HG02840 (cell line): ENCODE results near the gene ERG.

ENCODE experiments used
- ATAC-seq: cut with Tn5 transposase; IDR thresholded peaks from one replicate; pipeline ENCODE4 v1.9.1; 2021; ENCODE audit warnings: mild to moderate bottlenecking, moderate library complexity, moderate number of reproducible peaks; ENCODE audit not compliant: unreplicated experiment, low FRiP score

The ERG gene

DNA sequence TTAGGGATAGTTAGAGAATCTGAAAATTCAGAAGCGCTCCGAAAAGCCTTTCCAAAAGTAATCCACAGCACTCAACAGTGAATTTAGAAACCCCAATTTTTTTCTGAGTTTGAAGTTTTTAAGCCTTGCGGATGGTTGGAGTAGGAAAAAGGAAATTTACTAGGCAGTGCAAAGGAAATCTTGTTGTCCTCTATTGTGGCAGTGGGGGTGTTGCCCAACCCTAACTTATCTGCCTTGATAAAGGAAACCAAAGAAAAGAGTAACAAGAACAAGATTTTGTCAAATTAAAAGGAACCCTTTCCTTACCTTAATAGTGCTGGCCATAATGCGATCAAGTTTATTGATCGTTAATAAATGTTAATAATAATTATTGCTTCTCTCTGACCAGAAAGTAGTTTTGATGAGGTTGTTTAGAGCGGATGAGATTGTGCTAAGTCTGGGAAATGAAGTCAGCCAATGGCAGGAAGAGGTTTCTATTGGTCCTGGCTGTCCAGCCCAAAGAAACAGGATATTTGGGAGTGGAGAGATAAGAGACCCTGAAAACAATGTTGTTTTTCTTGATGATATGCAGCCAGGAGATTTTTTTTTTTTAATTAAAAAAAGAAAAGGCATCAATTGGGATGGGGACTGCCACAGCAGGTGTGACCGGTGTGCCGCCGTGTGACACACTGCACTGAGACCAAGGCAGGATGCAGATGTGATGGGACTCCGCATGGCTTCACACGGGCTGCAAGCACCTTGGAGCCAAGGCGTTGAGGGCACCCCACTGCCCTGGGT lies at the start of gene ERG:
Gene ERG, minus strand, starts transcription at position 421 of the 777 bp plus-strand sequence. Its CDS starts 97 bp downstream, at position 324.
- no peak for ATAC-seq

DNA sequence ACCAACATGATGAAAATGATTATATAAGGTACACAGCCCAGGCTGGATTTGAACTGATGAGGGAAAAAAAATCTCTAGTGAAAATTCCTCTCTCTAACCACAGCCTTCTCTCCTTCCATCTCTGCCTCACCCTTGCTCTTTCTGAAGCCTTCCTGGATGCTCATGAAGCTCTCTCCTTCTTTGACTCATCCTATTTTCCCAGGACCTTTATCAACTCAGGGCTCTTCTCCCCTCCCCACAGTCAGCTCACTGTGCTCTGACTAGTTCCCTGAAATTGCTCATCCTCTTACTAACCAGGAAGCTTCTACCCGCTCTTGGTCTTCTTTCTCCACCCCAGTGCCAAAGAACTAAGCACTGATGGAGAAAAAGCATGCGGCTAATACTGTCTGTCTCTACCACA lies 46.4 kb upstream of the ERG start:
- no peak for ATAC-seq

DNA sequence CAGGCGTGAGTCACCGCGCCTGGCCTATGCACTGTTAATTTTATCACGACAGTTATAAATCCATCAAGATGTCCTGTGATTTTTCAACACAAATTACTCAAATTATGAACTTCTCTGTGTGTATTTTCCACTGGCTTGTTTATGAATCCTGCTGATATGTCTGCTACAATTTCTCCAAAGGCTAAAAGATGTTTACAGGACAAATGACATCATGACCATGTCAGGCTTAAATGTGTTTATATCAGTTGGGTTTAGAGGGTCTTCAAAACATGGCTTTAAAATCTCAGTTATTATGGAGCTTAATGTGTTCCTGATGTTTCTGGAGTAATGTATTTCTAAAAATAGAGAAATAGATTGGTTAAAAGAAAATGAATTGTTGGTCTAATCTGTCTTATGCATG lies 44.0 kb upstream of the ERG start:
- no peak for ATAC-seq

GRCh38 chr21:38538353-38538752 lies 40.1 kb upstream of the ERG start:
- no peak for ATAC-seq

DNA sequence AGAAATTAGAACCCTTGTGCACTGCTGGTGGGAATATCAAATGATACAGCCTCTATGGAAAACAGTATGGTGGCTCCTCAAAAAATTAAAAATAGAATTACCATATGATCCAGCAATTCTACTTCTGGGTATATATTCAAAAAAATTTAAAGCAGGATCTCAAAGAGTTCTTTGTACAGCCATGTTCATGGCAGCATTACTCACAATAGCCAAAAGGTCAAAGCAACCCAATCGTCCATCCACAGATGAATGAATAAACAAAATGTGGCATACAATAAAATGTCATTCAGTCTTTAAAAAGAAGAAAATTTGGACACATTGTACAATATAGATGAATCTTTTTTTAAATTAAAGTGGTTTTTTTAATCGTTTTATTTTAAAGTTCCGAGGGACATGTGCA lies 36.3 kb upstream of the ERG start:
- ATAC-seq, result no peak

GRCh38 chr21:38533887-38534286 lies 35.6 kb upstream of the ERG start:
- no peak for ATAC-seq

DNA sequence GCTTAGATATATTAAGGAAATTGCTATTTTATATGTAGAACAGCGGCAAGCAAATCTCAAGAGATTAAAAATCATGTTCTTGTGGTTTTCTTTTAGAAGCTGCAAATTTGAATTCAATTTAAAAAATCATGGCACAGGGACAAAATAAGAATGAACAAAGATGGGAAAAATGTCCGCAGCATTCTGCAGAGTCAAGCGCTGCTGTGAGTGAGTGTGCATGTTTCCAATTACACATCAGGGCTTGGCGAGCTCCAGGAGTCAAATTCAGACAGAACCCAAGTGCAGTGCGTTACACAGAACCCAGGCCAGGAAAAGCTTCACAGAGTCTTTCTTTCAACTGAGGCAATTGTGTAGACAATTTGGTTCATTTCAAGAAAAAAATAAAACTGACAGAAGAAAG lies 33.3 kb upstream of the ERG start:
- ATAC-seq, result no peak

DNA sequence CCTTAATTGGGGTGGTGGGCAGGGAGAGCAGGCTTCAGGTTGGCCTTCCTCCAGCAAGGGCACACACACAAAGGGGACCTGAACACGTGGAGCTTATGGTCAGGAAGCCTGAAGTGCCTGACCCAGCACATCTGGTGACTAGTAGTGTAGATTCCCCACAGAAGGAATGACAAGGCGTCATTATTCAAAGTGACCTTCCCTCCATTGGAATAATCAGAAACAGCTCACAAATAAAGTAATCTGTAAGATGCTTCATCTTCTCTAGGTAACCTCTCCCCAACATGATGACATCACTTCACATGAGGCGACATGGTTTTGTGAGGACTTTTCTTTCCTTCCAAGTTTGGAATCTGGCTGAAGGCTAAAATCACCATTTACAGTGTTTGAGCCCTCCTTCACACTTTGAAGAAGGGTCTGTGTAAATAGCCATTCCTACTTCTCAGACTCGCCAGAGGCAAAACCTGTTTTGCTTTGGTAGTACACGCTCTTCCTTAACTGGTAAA lies 32.8 kb upstream of the ERG start:
- no peak for ATAC-seq

GRCh38 chr21:38527737-38528136 lies 29.5 kb upstream of the ERG start:
- no peak for ATAC-seq

DNA sequence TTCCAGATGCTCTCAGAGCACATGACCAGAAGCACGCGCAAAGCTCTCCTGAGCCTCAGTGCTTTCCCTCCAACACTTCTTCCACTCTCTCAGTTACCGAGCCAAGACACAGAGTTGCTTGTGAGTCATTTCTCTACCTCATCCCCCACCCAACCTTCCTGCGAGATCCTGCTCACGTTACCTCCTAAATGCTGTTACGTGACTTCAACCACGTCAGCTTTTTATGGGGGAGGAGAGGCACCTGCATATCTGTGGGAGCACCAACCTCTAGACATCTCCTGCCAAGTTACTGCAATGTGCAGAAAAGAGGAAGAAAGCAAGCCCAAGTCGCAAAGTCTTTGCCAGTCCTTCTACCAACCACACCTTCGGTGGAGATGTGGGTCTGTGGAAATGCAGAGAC lies 27.2 kb upstream of the ERG start:
- no peak for ATAC-seq

DNA sequence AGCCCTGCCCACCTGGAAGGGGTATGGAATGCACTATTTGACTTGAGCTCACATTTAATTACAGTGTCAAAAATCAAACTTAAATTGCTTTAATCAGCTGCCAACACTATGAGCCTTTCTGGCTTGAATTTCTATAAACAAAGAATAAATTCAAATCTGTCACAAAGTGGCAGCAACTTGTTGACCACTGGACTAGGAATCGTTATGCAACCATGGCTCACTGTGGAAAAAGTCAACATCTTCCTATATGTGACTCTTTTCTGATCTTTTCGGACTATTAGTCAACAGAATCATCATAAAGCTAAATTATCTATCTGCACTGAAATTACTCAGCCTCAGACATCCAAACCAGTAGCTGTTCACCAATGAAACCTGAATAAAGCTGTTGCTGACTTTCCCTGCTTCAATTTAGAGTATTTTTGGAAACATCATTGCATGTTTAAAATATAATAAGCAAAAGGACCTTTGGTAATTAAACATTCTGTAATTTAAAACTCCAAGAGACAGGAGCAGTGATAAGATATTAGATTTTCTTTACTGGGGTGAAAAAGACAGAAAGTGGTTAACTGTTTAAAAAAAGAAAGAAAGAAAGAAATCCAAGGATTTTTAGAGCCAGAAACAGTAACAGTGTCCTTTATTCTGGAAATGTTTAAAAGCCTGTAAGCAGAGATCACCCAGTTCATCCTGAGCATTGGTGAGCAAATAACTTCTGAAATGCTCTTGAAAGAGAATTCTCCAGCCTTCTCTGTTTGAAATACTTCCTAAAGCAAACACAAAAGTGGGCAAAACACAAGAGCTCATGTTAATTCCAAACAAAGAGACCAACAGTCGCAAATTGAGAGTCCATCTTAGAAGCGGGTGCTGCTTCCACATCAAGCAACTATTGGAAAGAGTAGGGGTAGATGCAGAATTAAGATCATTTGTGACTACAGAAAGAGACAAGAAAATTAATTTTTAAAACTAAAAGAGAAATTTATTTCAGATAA lies 26.2 kb upstream of the ERG start:
- no peak for ATAC-seq

DNA sequence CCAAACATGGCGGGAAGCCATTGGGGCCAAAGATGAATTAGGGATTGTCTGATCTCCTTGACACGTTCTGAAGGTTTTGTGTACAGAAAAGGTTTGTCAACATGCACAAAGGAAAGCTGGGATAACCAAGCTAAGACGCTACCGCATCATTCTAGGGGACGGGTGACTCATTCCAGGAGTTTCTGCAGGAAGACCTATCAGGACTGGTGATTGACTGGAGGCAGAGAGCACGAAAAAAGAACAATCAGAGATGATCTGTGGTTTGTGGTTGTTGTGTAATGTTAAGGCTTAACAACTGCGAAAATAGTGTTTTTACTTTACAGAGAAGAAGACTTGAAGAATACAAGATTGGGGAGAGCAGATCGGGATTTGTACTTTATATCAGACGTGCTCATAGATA lies 22.2 kb upstream of the ERG start:
- ATAC-seq, result no peak

- no peak for ATAC-seq
These were observed 13.5 kb upstream of the ERG start for GRCh38 chr21:38511662-38512243.

- no peak for ATAC-seq
These were observed 12.9 kb upstream of the ERG start for GRCh38 chr21:38511198-38511597.

DNA sequence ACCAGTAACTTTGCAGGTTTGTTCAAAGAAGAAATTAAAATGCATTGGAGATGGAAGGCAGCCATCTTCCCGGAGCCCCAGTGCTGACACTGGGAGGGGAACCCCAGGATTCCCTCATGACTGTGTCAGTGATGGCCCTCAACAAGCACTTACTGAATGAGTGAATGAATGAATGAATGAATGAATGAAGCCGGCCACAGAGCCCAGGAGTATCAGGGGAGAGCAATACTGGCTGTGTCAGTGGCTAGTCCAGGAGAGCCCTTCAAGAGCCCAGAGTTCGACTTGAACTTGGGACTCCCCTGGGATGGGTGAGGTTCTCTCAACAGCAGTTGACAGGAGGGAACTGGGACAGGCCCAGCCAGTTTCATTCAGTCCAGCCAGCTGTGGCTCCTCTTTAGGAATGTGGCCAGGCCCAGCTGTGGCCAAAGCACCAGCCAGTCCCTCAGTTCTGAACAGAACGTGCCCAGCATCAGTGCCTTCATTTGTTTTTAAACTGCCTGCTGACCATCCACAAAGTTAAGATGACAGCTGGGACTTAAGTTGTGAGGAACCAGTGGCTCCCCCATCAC lies 9.2 kb upstream of the ERG start:
- ATAC-seq, result no peak

DNA sequence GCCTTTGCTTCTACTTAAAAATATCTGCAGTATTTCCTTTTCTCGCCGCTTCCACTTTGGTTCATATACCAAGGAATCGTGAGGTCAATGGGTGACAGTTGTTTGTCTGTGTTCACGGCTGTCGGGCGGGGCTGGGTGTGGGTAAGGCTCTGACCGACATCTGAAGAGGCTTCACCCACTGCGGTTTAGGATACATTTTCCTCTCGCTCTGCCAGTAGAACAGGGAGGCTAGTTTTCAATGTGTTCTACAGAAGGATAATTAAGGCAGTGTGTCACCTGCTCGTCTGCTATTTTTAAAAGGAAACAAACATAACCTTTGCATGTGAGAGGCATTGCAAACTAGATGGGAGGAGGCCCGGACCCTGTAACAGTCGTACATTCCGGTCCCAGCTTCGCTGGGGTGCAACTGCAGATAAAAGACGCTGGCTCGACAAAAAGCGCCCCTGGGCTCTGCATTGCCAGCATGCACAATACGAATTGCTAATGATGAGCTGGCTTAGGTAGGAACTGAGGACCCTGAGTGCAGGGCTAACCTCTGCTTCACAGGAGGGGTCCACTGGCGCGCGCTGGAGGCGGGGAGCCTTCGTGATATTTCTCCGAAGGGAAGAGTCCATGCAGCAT lies 8.5 kb upstream of the ERG start:
- ATAC-seq, result no peak

GRCh38 chr21:38505654-38506523 lies 7.6 kb upstream of the ERG start:
- ATAC-seq, result no peak

DNA sequence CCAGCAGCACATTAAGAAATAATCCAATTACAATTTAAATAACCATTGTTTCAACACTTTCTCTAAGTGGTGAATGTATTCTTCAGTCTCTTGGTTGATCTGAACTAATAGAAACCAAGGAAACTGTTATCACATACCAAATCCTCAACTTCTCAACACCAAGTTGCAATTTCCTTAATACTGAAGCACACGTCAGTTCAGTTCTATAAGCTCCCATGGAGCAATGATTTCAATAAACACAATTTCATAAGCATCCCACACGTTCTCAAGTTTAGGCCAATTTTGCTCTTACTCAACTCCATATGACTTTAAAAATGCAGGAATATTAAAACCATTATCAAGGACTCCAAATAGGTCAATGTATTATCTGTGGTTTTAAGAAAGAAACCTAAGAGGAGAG lies 5.8 kb upstream of the ERG start:
- no peak for ATAC-seq

DNA sequence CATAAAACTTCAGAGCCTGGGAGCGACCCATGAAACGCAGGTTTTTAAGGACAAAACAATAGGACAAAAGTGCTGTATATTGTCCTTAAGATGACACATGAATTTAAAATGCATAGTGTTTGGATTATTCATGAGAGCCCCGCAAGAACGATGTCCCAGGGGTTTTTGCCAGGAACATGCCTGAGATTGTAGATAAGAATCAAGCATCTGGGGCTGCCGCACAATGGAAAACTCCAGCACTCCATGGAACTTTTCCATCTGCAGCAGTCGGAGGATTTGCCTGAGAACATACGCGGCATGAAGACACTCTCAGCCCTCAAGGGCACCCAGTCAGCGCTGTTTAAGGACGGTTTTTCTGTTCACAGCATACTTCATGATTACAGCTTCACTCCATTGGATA lies 5.3 kb upstream of the ERG start:
- no peak for ATAC-seq
